LNCaP clone FGC (cell line): ENCODE measurements around the gene DST.

Source experiments
- DNase-seq: peaks from one replicate; pipeline ENCODE4 v3.0.0-alpha.2; 2011; ENCODE audit warnings: low read depth
- H3K4me3 ChIP-seq: 2 replicates; pipeline ENCODE4 v1.5.1; 2011; ENCODE audit warnings: mild to moderate bottlenecking, low read depth, low read length, control low read depth
- CTCF ChIP-seq: IDR thresholded peaks from 2 replicates; pipeline ENCODE4 v1.5.1; 2012; ENCODE audit warnings: mild to moderate bottlenecking; ENCODE audit not compliant: control insufficient read depth, insufficient read depth; ENCODE audit errors: extremely low read depth

Gene DST

GRCh38 chr6:56649782-56650181, 7.1 kb upstream of the DST start:
- no peak overlapping the region for H3K4me3 ChIP-seq
- DNase-seq, result no peak
- no peak for TF ChIP-seq CTCF

- no peak overlapping the region for H3K4me3 ChIP-seq
- TF ChIP-seq CTCF, result no peak
- DNase-seq, result peak; percentile 48
Measured at GRCh38 chr6:56649053-56649769, 6.5 kb upstream of the DST start.

GRCh38 chr6:56647172-56647762, 4.6 kb upstream of the DST start:
- H3K4me3 ChIP-seq, result no peak overlapping the region
- TF ChIP-seq CTCF, result no peak
- DNase-seq, result no peak

GRCh38 chr6:56644366-56644765, 1.7 kb upstream of the DST start:
- H3K4me3 ChIP-seq, result no peak overlapping the region
- no peak for DNase-seq
- TF ChIP-seq CTCF, result no peak

- DNase-seq, result no peak
- no peak for TF ChIP-seq CTCF
- no peak overlapping the region for H3K4me3 ChIP-seq
Measured at GRCh38 chr6:56643379-56644089, 845 bp upstream of the DST start.

- no peak overlapping the region for H3K4me3 ChIP-seq
- no peak for TF ChIP-seq CTCF
- DNase-seq, result no peak
Measured at GRCh38 chr6:56640374-56640773, 2.3 kb downstream of the DST start.
